22Rv1 (cell line): Measurements from ENCODE around the gene MIGA1.

Source experiments
- ZFX ChIP-seq: fragments of 450-650 bp; IDR thresholded peaks from 2 replicates; pipeline ENCODE4 v1.6.1; 2017; ENCODE audit warnings: antibody characterized with exemption, borderline replicate concordance
- TF ChIP-seq, protein P1 (sequence below): fragments of 450-650 bp; IDR thresholded peaks from 2 replicates; pipeline ENCODE4 v1.5.1; 2017; ENCODE audit warnings: mild to moderate bottlenecking

GRCh38 chr1:77910116-77910515, 130.7 kb downstream of the MIGA1 start:
- TF ChIP-seq, protein P1, sequence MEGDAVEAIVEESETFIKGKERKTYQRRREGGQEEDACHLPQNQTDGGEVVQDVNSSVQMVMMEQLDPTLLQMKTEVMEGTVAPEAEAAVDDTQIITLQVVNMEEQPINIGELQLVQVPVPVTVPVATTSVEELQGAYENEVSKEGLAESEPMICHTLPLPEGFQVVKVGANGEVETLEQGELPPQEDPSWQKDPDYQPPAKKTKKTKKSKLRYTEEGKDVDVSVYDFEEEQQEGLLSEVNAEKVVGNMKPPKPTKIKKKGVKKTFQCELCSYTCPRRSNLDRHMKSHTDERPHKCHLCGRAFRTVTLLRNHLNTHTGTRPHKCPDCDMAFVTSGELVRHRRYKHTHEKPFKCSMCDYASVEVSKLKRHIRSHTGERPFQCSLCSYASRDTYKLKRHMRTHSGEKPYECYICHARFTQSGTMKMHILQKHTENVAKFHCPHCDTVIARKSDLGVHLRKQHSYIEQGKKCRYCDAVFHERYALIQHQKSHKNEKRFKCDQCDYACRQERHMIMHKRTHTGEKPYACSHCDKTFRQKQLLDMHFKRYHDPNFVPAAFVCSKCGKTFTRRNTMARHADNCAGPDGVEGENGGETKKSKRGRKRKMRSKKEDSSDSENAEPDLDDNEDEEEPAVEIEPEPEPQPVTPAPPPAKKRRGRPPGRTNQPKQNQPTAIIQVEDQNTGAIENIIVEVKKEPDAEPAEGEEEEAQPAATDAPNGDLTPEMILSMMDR, result no peak
- no peak for TF ChIP-seq ZFX
